GM10266 (cell line): ENCODE results near the gene AUTS2.

Experiments used
- DNase-seq: peaks from one replicate; pipeline ENCODE4 v3.0.0; 2012; ENCODE audit errors: extremely low spot score
- CTCF ChIP-seq: IDR thresholded peaks from 2 replicates; pipeline ENCODE4 v1.5.1; 2012; ENCODE audit warnings: mild to moderate bottlenecking, low read depth; ENCODE audit not compliant: control insufficient read depth, insufficient read depth; ENCODE audit errors: missing control alignments

AUTS2 gene

GRCh38 chr7:70771451-70771850, 1173.2 kb downstream of the AUTS2 start:
- no peak for DNase-seq
- no peak for TF ChIP-seq CTCF

DNA sequence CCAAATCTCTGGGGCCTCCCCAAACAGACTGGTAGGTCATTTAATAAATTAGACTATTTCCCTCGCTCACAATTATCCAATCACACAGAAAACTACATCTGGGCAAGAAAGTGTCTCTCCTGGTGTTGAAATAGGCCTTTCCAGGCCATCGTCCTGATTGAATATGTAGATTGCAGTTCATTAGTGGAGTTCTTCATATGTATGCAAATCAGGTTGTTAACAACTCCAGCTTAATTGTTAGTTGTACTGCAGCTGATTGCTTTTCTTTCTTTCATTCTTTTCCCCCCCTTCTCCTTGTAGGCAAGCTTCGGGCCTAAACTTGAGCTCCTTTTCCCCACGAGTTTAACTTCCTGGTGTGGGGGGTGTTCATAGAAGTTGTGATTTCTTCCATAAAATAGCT, 1174.6 kb downstream of the AUTS2 start:
- no peak for TF ChIP-seq CTCF
- no peak for DNase-seq

DNA sequence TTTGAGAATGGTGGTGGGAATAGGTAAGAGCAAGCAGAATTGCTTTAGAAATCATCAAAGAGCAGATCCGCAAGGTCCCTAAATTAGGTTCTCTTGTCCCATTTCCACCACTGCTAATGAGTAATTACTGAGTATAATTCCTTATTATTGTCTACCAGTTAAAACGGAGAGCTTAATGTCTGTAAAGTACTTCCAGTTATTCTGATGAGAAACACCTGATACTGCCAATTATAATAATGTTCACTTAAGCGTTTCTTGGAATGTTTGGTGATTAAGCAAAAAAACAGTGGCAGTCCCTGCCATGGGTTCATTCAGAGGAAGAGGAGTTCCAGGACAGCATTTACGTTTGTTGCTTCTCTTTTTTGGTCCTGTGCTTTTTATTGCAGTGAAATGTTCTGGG, 1175.1 kb downstream of the AUTS2 start:
- DNase-seq = no peak
- TF ChIP-seq CTCF = no peak

DNA sequence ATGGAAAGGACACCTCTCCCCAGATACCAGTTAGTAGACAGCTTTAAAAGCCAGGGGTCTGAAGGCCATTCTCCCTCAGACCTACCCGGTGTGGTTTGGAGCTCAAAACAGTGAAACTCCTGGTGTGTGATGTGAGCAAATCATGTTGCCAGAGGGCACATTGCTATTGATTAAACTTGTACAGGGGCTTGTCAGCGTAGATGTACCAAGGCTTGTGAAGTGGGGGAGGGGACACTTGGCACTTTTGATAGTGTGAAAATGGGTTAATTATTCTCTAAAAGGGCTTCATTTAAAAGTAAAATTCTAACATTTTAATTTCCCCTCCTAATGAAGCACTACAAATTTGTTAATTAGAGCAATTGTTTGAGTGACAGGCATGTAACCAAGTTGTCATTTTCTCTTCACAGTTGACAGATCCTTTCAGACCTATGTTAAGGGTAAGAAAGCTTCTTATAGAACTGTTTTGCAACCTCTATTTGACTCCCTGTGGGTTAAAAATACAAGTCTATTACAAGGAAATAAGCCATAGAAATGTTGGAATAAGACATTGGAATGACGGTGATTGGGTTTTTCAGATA, 1176.8 kb downstream of the AUTS2 start:
- no peak for DNase-seq
- TF ChIP-seq CTCF = no peak

GRCh38 chr7:70775570-70776156, 1177.4 kb downstream of the AUTS2 start:
- DNase-seq = no peak
- TF ChIP-seq CTCF = peak; percentile 15

- TF ChIP-seq CTCF = no peak
These were observed 1178.4 kb downstream of the AUTS2 start for GRCh38 chr7:70776627-70777101.

GRCh38 chr7:70777251-70777650, 1179.0 kb downstream of the AUTS2 start:
- no peak for TF ChIP-seq CTCF

More at GRCh38 chr7:70776627-70777101, 1178.4 kb downstream of the AUTS2 start:
- no peak for DNase-seq

More at GRCh38 chr7:70777251-70777650, 1179.0 kb downstream of the AUTS2 start:
- no peak for DNase-seq
